ENCODE results near the gene KLHL26.

KLHL26 gene

GRCh38 chr19:18656337-18657086 lies 19.7 kb downstream of the KLHL26 start:
- no peak overlapping the region for H3K4me3 ChIP-seq (ENCODE audit: low read length)
- no peak for TF ChIP-seq CTCF (conservative IDR thresholded peaks at IDR 0.05; ENCODE audit: low read depth, low read length)
- no peak for DNase-seq (ENCODE audit: low read depth)

GRCh38 chr19:18657590-18658365 lies 20.9 kb downstream of the KLHL26 start:
- no peak for TF ChIP-seq CTCF (conservative IDR thresholded peaks at IDR 0.05; ENCODE audit: low read depth, low read length)
- H3K4me3 ChIP-seq (ENCODE audit: low read length), result no peak overlapping the region
- peak; percentile 85 for DNase-seq (ENCODE audit: low read depth)

GRCh38 chr19:18658366-18658855 lies 21.6 kb downstream of the KLHL26 start:
- no peak for TF ChIP-seq CTCF (conservative IDR thresholded peaks at IDR 0.05; ENCODE audit: low read depth, low read length)
- no peak for DNase-seq (ENCODE audit: low read depth)
- no peak overlapping the region for H3K4me3 ChIP-seq (ENCODE audit: low read length)

GRCh38 chr19:18659281-18660050 lies 22.6 kb downstream of the KLHL26 start:
- no peak overlapping the region for H3K4me3 ChIP-seq (ENCODE audit: low read length)
- no peak for TF ChIP-seq CTCF (conservative IDR thresholded peaks at IDR 0.05; ENCODE audit: low read depth, low read length)
- no peak for DNase-seq (ENCODE audit: low read depth)

GRCh38 chr19:18660051-18660910 lies 23.5 kb downstream of the KLHL26 start:
- no peak overlapping the region for H3K4me3 ChIP-seq (ENCODE audit: low read length)
- no peak for TF ChIP-seq CTCF (conservative IDR thresholded peaks at IDR 0.05; ENCODE audit: low read depth, low read length)
- peak; percentile 60 for DNase-seq (ENCODE audit: low read depth)

GRCh38 chr19:18660939-18661670 lies 24.3 kb downstream of the KLHL26 start:
- DNase-seq (ENCODE audit: low read depth), result no peak
- TF ChIP-seq CTCF (conservative IDR thresholded peaks at IDR 0.05; ENCODE audit: low read depth, low read length), result no peak
- no peak overlapping the region for H3K4me3 ChIP-seq (ENCODE audit: low read length)
